ENCODE results near the gene GALNS. TPM values are rescaled to one million over a fixed set of nuclear protein-coding genes. Genes with fewer than 3 reads are reported as not detected.

GALNS gene
- total and polyA plus RNA-seq, 7 donors: 4.8 to 15.4 (median 10.4) TPM

- ATAC-seq (no peak), DNase-seq (peak in 1 of 2 donors; percentile 36)
Observed at GRCh38 chr16:88861359-88861758, 4.6 kb upstream of the GALNS start.

GRCh38 chr16:88859381-88860091, 2.8 kb upstream of the GALNS start:
- intact Hi-C loops (cut with DNase I): loop anchor here in 1 of 2 donors (5.0 kb wide), 2 partner anchors 43 to 47 kb away; partner anchors contain the start of gene APRT
- peaks cover 13% of the 10 kb centered on the region for H3K4me1 ChIP-seq
- TF ChIP-seq CTCF (IDR thresholded peaks at IDR 0.05): no peak
- H3K9me3 ChIP-seq: no peaks in the 10 kb centered on the region
- DNase-seq: no peak
- H3K36me3 ChIP-seq (ENCODE audit: insufficient read depth in 1 of 2, low read depth in 1 of 2): peaks cover 0 to 48% of the 10 kb centered on the region in 2 donors
- no peak for ATAC-seq
- H3K27me3 ChIP-seq (ENCODE audit: insufficient read depth in 3 of 3, low read length in 2 of 3): no peaks in the 10 kb centered on the region
- WGBS, 3 donors: 90 to 92% (median 92%) methylated on average over 20 of the region's 20 CpGs
- H3K4me3 ChIP-seq: no peak overlapping the region
- no peak overlapping the region for H3K27ac ChIP-seq

More at GRCh38 chr16:88861359-88861758, 4.6 kb upstream of the GALNS start:
- TF ChIP-seq CTCF (IDR thresholded peaks at IDR 0.05): no peak
- Histone ChIP-seq H3K4me3 (no peak overlapping the region), H3K4me1 (peaks cover 9% of the 10 kb centered on the region), H3K27ac (no peak overlapping the region), H3K27me3 (ENCODE audit: insufficient read depth in 3 of 3, low read length in 2 of 3) (no peaks in the 10 kb centered on the region), H3K9me3 (no peaks in the 10 kb centered on the region), H3K36me3 (ENCODE audit: insufficient read depth in 1 of 2, low read depth in 1 of 2) (peaks cover 0 to 48% of the 10 kb centered on the region in 2 donors)
- WGBS, 3 donors: 86 to 90% (median 90%) methylated on average over 19 of the region's 19 CpGs
- intact Hi-C loops (cut with DNase I): no loop called here

GRCh38 chr16:88857728-88858339, 1.1 kb upstream of the GALNS start:
- Histone ChIP-seq H3K27me3 (ENCODE audit: insufficient read depth in 3 of 3, low read length in 2 of 3) (no peaks in the 10 kb centered on the region), H3K4me3 (peak overlapping the region; percentile 93), H3K36me3 (ENCODE audit: insufficient read depth in 1 of 2, low read depth in 1 of 2) (peaks cover 0 to 44% of the 10 kb centered on the region in 2 donors), H3K4me1 (peaks cover 13% of the 10 kb centered on the region), H3K27ac (peak overlapping the region; percentile 84), H3K9me3 (no peaks in the 10 kb centered on the region)
- intact Hi-C loops (cut with DNase I): loop anchor here in 1 of 2 donors (5.0 kb wide), 2 partner anchors 44 to 46 kb away; partner anchors contain the start of gene APRT
- DNase-seq (peak; percentile 76 to 87), ATAC-seq (peak; percentile 38 to 71 (median 56))
- WGBS, 3 donors: 14 to 15% (median 14%) methylated on average over 12 of the region's 12 CpGs
- TF ChIP-seq CTCF (IDR thresholded peaks at IDR 0.05): peak; percentile 57

- Histone ChIP-seq H3K36me3 (ENCODE audit: insufficient read depth in 1 of 2, low read depth in 1 of 2) (peaks cover 0 to 28% of the 10 kb centered on the region in 2 donors), H3K4me1 (peaks cover 13% of the 10 kb centered on the region), H3K9me3 (no peaks in the 10 kb centered on the region), H3K4me3 (peak overlapping the region; percentile 93), H3K27ac (peak overlapping the region; percentile 84), H3K27me3 (ENCODE audit: insufficient read depth in 3 of 3, low read length in 2 of 3) (no peaks in the 10 kb centered on the region)
- peak; percentile 38 to 73 for DNase-seq
- no peak for TF ChIP-seq CTCF (IDR thresholded peaks at IDR 0.05)
- intact Hi-C loops (cut with DNase I): loop anchor here in 1 of 2 donors (5.0 kb wide), 2 partner anchors 44 to 46 kb away; partner anchors contain the start of gene APRT
- 13 to 38% (median 35%) methylated on average over 15 to 48 of the region's 53 CpGs for WGBS, 3 donors
- ATAC-seq: no peak
Observed at GRCh38 chr16:88856122-88856827, 472 bp downstream of the GALNS start.
